Stimulated activated naive B cell treated with anti-CD40 and anti-IgM and Interleukin-4, amounts not matched to agents 10 μg/mL and 1 μg/mL and 100 μg/mL, for 72 hours (primary cell): ENCODE results near the gene ACSL3.
"Not testable (repeated sequence)": the region's sequence is repeated elsewhere in the genome, so short reads cannot be mapped to it uniquely, and the experiment has no call there.

Experiments used
- ATAC-seq, 2 donors: fragments of 150-1000 bp; cut with Tn5 transposase; replicated peaks; 2 replicates each; pipeline ENCODE4 v1.10.0; 2021; ENCODE audit warnings: moderate library complexity in 1 of 2
- DNase-seq: peaks from one replicate; pipeline ENCODE4 v3.0.0; 2021
- H3K27ac Mint-ChIP-seq: one replicate; pipeline ENCODE4 v1.8.0; 2022; ENCODE audit warnings: mild to moderate bottlenecking, mixed read lengths
- H3K27me3 Mint-ChIP-seq, 2 donors: one replicate each; pipeline ENCODE4 v1.8.0; 2022; ENCODE audit warnings: mixed read lengths in 2 of 2
- H3K36me3 Mint-ChIP-seq, 2 donors: one replicate each; pipeline ENCODE4 v1.8.0; 2022; ENCODE audit warnings: mixed read lengths in 2 of 2, mild to moderate bottlenecking in 1 of 2
- H3K4me1 Mint-ChIP-seq, 2 donors: one replicate each; pipeline ENCODE4 v1.8.0; 2022; ENCODE audit warnings: mixed read lengths in 2 of 2, mild to moderate bottlenecking in 1 of 2
- H3K4me3 Mint-ChIP-seq, 2 donors: one replicate each; pipeline ENCODE4 v1.8.0; 2022; ENCODE audit warnings: mild to moderate bottlenecking in 2 of 2, mixed read lengths in 2 of 2, moderate library complexity in 1 of 2
- H3K9me3 Mint-ChIP-seq, 2 donors: one replicate each; pipeline ENCODE4 v1.8.0; 2022; ENCODE audit warnings: mixed read lengths in 2 of 2, mild to moderate bottlenecking in 1 of 2

ACSL3 gene

GRCh38 chr2:222862909-222863544, 2.2 kb downstream of the ACSL3 start:
- Mint-ChIP-seq H3K36me3 (peaks cover 0 to 3% of the 10 kb centered on the region in 2 donors), H3K4me3 (no peak overlapping the region), H3K4me1 (peaks cover 8 to 19% of the 10 kb centered on the region in 2 donors), H3K27ac (no peak overlapping the region), H3K9me3 (no peaks in the 10 kb centered on the region), H3K27me3 (no peaks in the 10 kb centered on the region)
- ATAC-seq: no peak
- DNase-seq: no peak

GRCh38 chr2:222864296-222864695, 3.5 kb downstream of the ACSL3 start:
- Mint-ChIP-seq H3K27me3 (no peaks in the 10 kb centered on the region), H3K27ac (no peak overlapping the region), H3K4me1 (peaks cover 8 to 19% of the 10 kb centered on the region in 2 donors), H3K36me3 (peaks cover 0 to 3% of the 10 kb centered on the region in 2 donors), H3K4me3 (no peak overlapping the region), H3K9me3 (no peaks in the 10 kb centered on the region)
- no peak for DNase-seq
- ATAC-seq: no peak

- peaks cover 5 to 12% of the 10 kb centered on the region in 2 donors for H3K4me1 Mint-ChIP-seq
- H3K36me3 Mint-ChIP-seq: peaks cover 0 to 3% of the 10 kb centered on the region in 2 donors
- no peaks in the 10 kb centered on the region for H3K27me3 Mint-ChIP-seq
- no peak overlapping the region for H3K4me3 Mint-ChIP-seq
- no peak for DNase-seq
- no peak overlapping the region for H3K27ac Mint-ChIP-seq
- no peak for ATAC-seq
- no peaks in the 10 kb centered on the region for H3K9me3 Mint-ChIP-seq
Measured at GRCh38 chr2:222865301-222865700, 4.5 kb downstream of the ACSL3 start.

GRCh38 chr2:222866358-222866960, 5.6 kb downstream of the ACSL3 start:
- Mint-ChIP-seq H3K4me1 (peaks cover 5 to 12% of the 10 kb centered on the region in 2 donors), H3K9me3 (no peaks in the 10 kb centered on the region), H3K36me3 (peaks cover 0 to 2% of the 10 kb centered on the region in 2 donors), H3K27ac (no peak overlapping the region), H3K4me3 (no peak overlapping the region), H3K27me3 (no peaks in the 10 kb centered on the region)
- no peak for DNase-seq
- ATAC-seq: no peak

- H3K4me3 Mint-ChIP-seq, H3K27me3 Mint-ChIP-seq, H3K9me3 Mint-ChIP-seq, DNase-seq, H3K27ac Mint-ChIP-seq, ATAC-seq, H3K36me3 Mint-ChIP-seq: not testable (repeated sequence)
- peaks cover 6 to 18% of the 10 kb centered on the region in 2 donors for H3K4me1 Mint-ChIP-seq
Measured at GRCh38 chr2:222868560-222869251, 7.9 kb downstream of the ACSL3 start.

GRCh38 chr2:222869252-222869560, 8.4 kb downstream of the ACSL3 start:
- Mint-ChIP-seq H3K36me3 (no peaks in the 10 kb centered on the region), H3K4me3 (no peak overlapping the region), H3K4me1 (peaks cover 6 to 18% of the 10 kb centered on the region in 2 donors), H3K9me3 (no peaks in the 10 kb centered on the region), H3K27me3 (no peaks in the 10 kb centered on the region), H3K27ac (no peak overlapping the region)
- ATAC-seq: peak; percentile 39 to 55
- DNase-seq: no peak

- no peaks in the 10 kb centered on the region for H3K9me3 Mint-ChIP-seq
- no peaks in the 10 kb centered on the region for H3K36me3 Mint-ChIP-seq
- ATAC-seq (no peak), DNase-seq (no peak)
- no peaks in the 10 kb centered on the region for H3K27me3 Mint-ChIP-seq
- no peak overlapping the region for H3K4me3 Mint-ChIP-seq
- peaks cover 8 to 13% of the 10 kb centered on the region in 2 donors for H3K4me1 Mint-ChIP-seq
- H3K27ac Mint-ChIP-seq: no peak overlapping the region
Measured at GRCh38 chr2:222871291-222871690, 10.5 kb downstream of the ACSL3 start.

- H3K27ac Mint-ChIP-seq: no peak overlapping the region
- peaks cover 16 to 24% of the 10 kb centered on the region in 2 donors for H3K4me1 Mint-ChIP-seq
- H3K9me3 Mint-ChIP-seq: peaks cover 0 to 4% of the 10 kb centered on the region in 2 donors
Measured at GRCh38 chr2:222872551-222872950, 11.7 kb downstream of the ACSL3 start.

GRCh38 chr2:222875482-222875881, 14.6 kb downstream of the ACSL3 start:
- H3K9me3 Mint-ChIP-seq: peaks cover 0 to 4% of the 10 kb centered on the region in 2 donors
- H3K4me3 Mint-ChIP-seq: no peak overlapping the region
- H3K4me1 Mint-ChIP-seq: peaks cover 24 to 40% of the 10 kb centered on the region in 2 donors
- H3K27ac Mint-ChIP-seq: no peak overlapping the region
- H3K36me3 Mint-ChIP-seq: no peaks in the 10 kb centered on the region
- H3K27me3 Mint-ChIP-seq: no peaks in the 10 kb centered on the region
- no peak for ATAC-seq
- DNase-seq: no peak

More at GRCh38 chr2:222872551-222872950, 11.7 kb downstream of the ACSL3 start:
- DNase-seq (no peak), ATAC-seq (no peak)
- no peak overlapping the region for H3K4me3 Mint-ChIP-seq
- no peaks in the 10 kb centered on the region for H3K36me3 Mint-ChIP-seq
- H3K27me3 Mint-ChIP-seq: no peaks in the 10 kb centered on the region

- ATAC-seq (no peak), DNase-seq (no peak)
- no peak overlapping the region for H3K4me3 Mint-ChIP-seq
- no peak overlapping the region for H3K27ac Mint-ChIP-seq
- H3K9me3 Mint-ChIP-seq: peaks cover 0 to 4% of the 10 kb centered on the region in 2 donors
- peaks cover 24 to 40% of the 10 kb centered on the region in 2 donors for H3K4me1 Mint-ChIP-seq
- H3K27me3 Mint-ChIP-seq: no peaks in the 10 kb centered on the region
- no peaks in the 10 kb centered on the region for H3K36me3 Mint-ChIP-seq
Measured at GRCh38 chr2:222876947-222877346, 16.1 kb downstream of the ACSL3 start.

GRCh38 chr2:222877556-222878300, 16.9 kb downstream of the ACSL3 start:
- DNase-seq (no peak), ATAC-seq (no peak)
- no peak overlapping the region for H3K27ac Mint-ChIP-seq
- no peak overlapping the region for H3K4me3 Mint-ChIP-seq
- peaks cover 21 to 39% of the 10 kb centered on the region in 2 donors for H3K4me1 Mint-ChIP-seq
- no peaks in the 10 kb centered on the region for H3K27me3 Mint-ChIP-seq
- peaks cover 0 to 4% of the 10 kb centered on the region in 2 donors for H3K9me3 Mint-ChIP-seq
- no peaks in the 10 kb centered on the region for H3K36me3 Mint-ChIP-seq

- H3K36me3 Mint-ChIP-seq: no peaks in the 10 kb centered on the region
- no peak for ATAC-seq
- DNase-seq: no peak
- peaks cover 0 to 4% of the 10 kb centered on the region in 2 donors for H3K9me3 Mint-ChIP-seq
- H3K4me1 Mint-ChIP-seq: peaks cover 20 to 41% of the 10 kb centered on the region in 2 donors
- H3K27me3 Mint-ChIP-seq: no peaks in the 10 kb centered on the region
- H3K4me3 Mint-ChIP-seq: no peak overlapping the region
- no peak overlapping the region for H3K27ac Mint-ChIP-seq
Measured at GRCh38 chr2:222878301-222878876, 17.6 kb downstream of the ACSL3 start.

GRCh38 chr2:222878877-222879603, 18.2 kb downstream of the ACSL3 start:
- Mint-ChIP-seq H3K4me1 (peaks cover 22 to 45% of the 10 kb centered on the region in 2 donors), H3K27ac (no peak overlapping the region), H3K4me3 (no peak overlapping the region), H3K27me3 (no peaks in the 10 kb centered on the region), H3K36me3 (no peaks in the 10 kb centered on the region), H3K9me3 (peaks cover 0 to 4% of the 10 kb centered on the region in 2 donors)
- DNase-seq (no peak), ATAC-seq (no peak)

GRCh38 chr2:222879604-222879933, 18.7 kb downstream of the ACSL3 start:
- ATAC-seq (no peak), DNase-seq (no peak)
- Mint-ChIP-seq H3K9me3 (peaks cover 0 to 4% of the 10 kb centered on the region in 2 donors), H3K36me3 (no peaks in the 10 kb centered on the region), H3K27ac (no peak overlapping the region), H3K27me3 (no peaks in the 10 kb centered on the region), H3K4me1 (peaks cover 25 to 51% of the 10 kb centered on the region in 2 donors), H3K4me3 (no peak overlapping the region)
